Activated CD4-positive, CD25-positive, alpha-beta regulatory T cell (primary cell): ENCODE measurements around the gene GNAQ.
"Not testable (repeated sequence)": the region's sequence is repeated elsewhere in the genome, so short reads cannot be mapped to it uniquely, and the experiment has no call there.

Experiments used
- DNase-seq, 4 experiments: peaks; one replicate each; lab custom pipeline; 2025; lab: John Stamatoyannopoulos, UW

The GNAQ gene

DNA sequence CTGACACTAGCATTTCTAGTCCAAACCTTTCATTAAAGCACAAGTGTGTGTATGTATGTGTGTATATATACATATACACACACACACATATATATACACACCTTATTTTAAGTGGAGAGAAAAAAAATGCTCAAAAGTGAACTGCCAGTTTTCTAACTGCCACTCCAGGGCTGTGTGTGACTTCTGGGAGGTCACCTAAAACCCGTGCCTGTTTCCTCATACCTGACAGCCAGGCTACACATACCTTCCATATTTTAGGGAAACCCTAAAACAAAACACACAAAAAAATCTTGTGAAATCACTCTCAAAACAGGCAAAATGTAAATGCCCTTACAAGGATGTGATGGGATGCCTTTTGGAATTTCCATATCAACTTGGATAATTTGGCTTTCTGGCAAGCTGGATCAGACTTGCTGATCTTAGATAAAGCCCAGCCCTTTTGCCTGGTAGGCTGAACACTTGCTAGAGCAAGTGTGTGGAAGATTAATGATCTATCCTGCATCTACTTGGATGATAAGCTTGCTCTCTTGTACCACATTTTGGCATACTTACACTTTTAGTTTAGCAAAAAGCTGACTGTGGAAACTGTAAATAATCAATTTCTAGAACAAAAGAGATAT lies 127.8 kb downstream of the GNAQ start:
- no peak for DNase-seq

DNA sequence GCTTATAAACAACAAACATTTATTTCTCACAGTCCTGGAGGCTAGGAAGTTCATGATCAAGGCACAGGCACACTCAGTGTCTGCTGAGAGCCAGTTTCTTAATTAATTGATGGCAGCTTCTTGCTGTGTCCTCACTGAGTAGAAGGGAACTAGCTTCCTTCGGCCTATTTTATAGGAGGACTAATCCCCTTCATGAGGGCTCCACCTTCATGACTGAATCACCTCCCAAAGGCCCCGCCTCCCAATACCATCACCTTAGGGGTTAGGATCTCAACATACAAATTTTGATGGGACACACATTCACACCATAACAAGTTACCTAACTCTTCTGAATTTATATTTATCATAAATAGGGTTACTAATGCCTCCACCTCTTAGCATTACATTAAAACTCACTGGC lies 129.8 kb downstream of the GNAQ start:
- no peak for DNase-seq

DNA sequence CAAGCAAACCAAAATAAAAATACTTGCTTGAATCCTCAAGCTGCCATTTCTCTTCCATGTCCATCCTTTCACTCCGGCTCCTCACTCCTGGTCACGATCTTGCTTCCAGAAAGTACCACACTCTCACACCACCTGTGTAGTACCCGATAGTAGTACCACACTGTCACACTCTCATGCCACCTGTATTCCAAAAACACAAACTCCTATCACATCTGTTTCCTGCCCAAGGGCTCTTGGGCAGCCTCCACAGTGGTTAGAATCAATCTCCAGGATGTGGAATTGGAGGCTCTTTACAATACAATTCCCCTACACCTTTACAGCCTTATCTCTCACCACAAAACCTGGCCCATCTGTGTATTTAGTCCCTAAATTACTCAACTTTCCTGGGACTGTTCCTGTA lies 130.6 kb downstream of the GNAQ start:
- DNase-seq: no peak

DNA sequence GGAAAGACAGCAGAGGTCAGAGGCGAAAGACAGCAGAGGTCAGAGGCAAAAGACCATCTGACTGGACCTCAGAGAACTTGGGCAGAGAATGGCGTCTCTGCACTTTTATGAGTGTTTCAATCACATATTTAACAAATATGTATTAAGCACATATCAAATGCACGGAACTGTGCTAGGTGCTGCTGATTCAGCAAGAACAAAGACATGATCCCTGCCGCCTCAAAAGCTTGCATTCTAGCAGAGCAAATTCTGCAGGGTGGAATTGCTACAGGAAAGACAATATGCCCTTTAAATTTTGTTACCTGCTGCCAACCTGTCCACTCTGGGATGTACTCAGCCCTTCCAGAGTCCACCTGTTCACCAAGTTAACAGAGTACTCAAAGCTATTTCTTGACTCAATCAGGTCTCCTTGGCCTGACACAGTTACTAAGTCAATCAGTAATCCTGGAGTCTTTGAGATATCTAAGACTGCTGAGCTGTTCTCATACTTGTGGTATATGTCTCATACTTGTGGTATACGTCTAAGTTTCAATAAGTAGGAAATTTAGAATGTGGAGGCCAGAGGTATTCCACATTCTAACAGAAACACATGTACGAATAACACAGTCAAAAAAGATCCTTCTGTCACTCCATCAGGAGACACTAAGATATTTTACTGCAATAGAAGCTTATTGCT lies 131.8 kb downstream of the GNAQ start:
- no peak for DNase-seq

DNA sequence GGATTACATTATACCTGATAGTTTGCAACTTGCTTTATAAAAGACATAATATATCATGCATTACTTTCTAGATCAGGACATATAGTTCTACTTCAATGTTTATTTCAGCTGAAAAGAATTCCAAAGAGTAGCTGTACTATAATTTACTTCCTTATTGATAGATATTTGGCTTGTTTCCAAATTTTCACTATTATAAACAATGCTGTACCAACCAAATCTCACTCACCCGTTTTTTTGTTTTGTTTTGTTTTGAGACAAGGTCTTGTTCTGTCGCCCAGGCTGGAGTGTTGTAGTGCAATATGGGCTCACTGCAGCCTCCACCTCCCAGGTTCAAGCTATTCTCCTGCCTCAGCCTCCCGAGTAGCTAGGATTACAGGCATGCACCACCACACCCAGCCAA lies 132.7 kb downstream of the GNAQ start:
- DNase-seq: no peak

DNA sequence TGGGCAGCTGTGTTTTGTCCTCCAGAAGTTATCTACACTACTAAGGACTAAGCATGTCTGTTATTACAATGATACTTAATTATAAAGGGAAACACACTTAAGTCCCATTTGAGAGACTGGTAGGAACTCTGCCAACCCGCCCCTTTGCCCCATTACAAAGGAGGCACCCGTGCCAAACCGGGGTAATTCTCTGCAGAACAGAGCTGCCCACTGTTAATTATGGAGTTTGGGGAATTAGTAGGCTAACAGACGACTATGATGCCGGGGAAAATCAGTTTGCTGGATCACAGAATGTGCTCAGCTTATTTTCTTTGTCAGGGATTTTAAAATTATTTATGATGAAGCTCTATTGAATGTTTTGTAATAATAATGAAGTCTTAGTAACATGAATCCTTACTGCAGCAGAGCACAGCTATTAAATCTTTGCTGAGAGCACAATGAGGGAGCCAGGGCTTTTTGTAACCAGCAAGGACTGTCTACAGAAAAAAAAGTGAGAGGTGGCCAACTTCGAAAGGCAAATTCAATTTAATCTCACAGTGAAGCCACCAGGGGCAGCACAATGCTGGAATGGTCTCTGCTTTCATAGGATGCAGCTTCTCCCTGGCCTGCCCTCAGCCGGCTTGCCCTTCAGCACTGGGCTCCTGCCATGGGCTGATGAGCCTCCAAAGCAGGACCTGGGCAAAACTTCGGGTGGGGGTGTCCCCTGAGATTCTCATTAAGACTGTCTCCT lies 134.5 kb downstream of the GNAQ start:
- no peak for DNase-seq

DNA sequence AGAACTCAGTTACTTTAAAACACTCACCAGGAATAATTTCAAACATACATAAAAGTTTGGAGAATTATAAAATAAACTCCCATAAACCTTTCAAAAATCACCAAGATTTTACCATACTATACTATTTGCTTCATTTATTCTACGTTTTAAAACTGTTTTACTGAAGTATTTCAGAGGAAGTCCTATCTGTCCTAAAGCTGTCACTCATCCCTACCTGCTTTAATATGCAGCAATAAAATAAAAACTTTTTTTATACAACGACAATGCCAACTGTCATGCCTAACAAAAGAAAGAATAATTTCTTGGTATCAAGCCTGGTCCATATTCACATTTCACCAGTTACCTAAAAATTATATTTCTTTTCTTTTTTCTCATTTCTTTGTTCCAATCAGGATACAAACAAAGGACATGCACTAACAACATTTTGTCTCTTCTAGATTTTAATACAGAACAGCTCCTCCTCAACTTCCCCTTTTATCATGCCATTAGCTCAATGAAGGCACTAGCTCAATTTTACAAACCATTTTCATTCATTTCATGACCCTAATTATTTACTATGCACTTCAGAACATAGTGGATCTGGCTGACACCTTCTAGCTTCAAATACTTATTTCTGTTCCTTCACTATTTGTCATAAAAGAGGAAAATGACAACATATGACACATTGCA lies 135.2 kb downstream of the GNAQ start:
- DNase-seq: no peak

DNA sequence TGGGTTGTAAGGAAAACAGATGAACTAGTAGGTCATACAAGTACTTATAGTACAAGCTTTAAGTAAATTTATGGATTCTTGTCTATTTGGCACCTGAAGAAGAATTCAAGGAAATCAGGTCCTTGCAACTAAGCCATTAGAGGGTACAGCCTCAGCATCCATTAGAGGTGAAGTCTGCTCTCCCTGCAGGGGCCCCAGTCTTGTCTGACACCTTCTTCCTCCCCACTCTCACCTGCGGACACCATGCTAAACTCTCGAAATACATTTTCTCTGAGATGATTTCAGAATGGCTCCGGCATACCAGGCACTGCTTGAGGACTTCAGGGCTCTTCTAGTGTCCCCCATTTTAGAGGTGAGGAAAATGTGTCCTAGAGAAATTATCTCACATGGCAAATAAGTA lies 137.9 kb downstream of the GNAQ start:
- no peak for DNase-seq

DNA sequence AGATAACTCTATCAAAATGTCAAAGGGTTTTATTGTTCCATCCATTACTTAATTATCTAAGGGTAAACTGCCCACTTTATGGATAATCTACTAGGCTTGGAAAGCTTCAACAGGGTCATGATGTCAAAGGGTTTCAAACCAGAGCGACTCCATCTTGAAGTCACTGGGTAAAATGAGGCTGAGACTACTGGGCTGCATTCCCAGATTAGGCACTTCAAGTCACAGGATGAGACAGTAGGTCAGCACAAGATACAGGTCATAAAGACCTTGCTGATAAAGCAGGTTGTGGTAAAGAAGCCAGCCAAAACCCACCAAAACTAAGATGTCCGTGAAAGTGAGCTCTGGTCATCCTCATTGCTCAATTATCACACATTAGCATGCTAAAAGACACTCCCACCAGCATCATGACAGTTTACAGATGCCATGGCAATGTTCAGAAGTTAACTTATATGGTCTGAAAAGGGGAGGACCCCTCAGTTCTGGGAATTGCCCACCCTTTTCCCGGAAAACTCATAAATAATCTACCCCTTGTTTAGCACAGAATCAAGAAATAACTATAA lies 138.6 kb downstream of the GNAQ start:
- no peak for DNase-seq

DNA sequence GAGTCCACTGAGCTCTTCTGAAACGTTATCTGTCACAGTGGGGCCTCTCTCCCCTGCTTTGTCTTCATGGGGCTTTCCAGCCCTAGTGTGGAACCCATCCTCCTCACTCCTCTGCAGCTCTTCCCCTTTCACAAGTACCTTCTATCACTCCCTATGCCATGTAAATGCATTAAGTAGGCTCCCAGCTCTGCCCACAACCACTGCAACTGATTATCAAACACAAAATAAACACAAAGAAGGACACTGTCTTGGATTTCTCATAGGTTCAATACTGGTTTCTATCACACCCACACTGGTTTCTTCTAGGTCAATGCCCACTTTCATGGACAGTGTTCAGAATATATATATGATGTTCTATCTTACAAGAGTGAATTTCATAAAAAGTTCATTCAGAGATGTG lies 139.4 kb downstream of the GNAQ start:
- no peak for DNase-seq

DNA sequence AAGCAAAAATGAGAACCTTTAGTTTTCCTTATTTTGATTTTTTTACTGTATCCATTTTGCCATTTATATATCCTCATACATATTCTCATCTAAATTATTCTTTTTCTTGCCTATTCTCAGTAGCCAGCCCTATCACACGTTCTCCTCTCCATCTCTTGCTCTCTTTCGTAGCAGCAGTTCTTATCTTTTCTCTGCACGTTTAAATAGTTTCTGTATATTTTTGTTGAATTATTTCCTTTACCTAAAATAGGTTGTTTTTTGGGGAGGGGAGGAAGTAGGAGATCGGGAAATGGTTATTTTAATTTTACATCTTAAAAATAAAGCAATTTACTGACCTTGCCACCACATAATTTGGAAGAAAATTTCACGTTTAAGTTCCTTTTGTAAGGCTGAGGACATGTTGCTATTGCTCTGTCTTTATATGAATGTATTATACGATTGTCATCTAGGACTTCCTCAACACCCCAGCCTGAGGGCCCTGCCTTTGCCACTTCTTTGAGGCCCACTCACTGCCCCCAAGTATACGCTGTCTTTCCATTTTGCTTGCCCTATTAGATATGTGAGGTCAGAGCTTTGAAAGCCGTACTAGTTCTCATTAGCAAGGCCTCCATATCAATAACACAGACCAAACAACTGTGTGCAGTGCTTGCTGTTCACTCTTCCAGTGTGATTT lies 140.3 kb downstream of the GNAQ start:
- no peak for DNase-seq

DNA sequence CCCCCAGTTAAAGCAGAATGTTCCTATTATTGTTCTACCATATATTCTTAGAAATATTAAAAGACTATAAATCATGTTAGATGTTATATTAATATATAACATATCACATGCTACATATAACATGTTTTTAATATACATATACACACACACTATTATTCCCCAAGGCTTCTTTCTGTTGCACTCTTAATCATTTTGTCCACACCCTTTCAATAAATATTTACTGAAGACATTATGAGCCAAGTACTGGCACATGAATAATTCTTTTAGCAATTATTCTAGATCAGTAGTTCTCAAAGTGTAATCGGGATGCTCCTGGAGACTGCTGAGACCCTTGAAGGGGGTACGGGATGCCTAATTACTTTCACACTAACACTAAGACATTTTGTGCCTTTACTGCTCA lies 143.9 kb downstream of the GNAQ start:
- no peak for DNase-seq

DNA sequence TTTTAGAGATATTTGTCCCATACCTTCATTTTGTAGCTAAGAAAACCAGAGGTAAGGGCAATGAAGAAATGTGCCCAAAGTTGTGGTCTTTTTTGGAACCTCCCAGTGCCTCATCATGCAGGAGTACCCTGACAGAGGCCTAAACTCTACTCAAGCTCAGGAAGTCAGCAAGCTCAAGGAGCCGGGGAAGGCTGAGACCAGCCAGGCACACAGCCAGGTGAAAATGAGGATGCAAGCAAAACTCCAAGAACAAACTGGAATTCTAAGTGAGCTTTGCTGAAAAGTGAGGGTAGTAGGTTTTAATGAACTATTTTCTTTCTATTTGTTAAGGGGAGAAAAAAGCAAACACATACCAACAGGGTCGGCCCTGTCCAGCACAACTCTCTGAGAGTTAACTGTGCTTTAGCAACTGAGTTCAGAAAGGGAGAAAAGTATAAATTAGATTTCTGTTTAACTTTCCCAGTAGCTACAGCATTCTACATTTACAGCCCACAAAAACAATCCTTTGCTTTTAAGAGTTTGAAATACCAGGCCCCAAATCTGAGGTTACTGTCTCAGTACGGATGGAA lies 146.4 kb downstream of the GNAQ start:
- DNase-seq: no peak

DNA sequence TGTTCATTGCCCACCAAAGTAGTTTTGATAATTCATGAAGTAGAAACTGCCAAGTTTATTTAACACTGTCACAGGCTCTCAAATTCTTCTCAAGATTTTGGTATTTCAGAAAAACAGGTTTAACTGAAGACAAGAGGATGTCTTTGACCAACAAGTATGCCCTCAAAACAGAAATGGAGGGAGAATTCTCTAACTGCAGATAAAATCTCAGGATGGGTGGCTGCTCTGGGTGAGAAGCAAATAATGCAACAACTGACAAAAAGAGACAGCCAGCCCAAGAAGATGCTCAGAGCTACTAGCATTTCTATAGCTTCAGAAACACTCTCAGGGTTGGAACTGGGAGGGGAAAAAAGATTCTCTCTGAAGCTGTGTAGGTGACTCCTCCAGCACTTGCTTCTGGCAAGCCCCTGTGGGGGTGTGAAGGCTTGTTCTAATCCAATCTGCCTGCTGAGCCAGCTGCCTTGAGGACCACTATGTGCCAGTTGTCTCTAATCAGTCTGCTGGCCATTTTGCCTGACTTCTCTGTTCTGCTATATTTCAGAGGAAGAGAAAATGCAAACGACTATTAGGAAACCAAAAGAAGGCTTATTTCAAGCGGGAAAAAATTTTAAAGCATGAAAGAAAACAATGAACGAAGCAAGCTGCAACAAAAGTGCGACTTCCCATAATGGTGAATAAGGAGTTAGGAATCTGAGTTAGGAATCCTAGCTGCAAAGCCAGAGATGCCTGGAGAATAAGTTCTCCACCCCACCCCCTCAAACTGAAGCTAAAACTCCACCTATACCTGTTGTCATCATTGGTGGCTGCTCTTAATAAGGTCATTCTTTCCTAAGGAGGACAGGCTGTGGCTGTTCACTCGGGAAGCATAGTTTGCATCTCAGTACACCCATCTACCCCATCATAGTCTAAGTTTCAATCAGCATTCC lies 147.5 kb downstream of the GNAQ start:
- no peak for DNase-seq

DNA sequence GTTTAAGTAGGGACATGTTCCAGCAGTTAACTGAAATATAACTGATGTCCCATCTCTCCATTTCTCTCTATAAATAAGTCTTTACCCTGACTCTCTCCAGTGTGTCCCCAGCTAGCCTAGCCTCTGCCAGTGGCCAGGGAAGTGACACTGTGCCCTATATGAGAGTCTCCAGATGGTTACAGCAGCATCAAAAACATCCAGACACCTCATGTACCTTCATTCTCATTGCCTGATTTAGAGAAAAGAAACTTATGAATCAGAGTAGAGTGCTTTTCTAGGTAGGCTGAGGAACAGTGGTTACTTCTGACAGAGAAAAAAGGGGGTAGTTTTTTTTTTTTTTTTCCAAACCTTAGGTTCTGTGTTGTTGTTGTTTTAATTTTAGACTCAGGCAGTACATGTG lies 148.5 kb downstream of the GNAQ start:
- no peak for DNase-seq

DNA sequence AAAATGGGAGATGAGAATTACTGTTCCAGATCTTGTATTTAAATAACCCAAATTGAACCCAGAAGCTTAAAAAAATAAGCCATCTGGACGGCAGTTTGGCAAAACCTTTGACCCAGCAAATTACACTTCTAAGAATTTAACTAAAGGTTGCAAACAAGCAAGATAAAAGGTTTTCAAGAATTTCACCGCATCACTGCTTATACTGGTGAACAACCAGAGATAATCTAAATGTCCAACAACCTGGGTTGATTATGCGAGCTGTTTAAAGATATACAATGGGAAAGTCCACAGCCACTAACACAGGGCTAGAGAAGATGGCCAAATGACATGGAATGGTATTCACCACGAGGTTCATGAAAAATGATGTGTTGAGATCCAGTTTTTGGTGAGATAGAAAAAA lies 149.3 kb downstream of the GNAQ start:
- DNase-seq: no peak

DNA sequence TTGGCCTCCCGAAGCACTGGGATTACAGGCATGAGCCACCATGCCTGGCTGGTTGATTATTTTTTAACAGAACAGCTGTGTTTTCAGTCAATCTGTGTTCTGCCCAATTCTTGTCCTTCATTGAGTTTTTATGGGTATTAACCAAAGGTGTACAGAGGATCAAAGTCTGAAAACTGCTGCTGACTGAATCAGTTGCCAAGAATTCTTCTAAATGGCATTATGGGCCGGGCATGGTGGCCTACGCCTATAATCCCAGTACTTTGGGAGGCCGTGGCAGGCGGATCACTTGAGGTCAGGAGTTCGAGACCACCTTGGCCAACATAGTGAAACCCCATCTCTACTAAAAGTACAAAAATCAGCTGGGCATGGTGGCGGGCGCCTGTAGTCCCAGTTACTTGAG lies 150.0 kb downstream of the GNAQ start:
- not testable (repeated sequence) for DNase-seq

DNA sequence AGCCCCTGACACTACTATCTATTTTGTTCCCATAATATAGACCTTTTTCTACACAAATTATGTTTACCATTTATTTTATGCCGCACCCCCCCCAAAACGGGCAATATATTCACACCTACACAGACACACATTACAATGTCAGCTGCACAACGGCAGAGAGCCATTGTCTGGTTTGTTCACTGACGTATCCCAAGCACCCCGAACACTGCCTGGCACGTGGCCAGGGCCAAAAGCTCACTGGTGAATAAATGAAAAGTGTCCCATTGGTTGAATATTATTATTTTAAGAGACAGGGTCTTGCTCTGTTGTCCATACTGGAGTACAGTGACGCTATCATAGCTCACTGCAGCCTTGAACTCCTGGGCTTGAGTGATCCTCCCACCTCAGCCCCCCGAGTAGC lies 150.5 kb downstream of the GNAQ start:
- no peak for DNase-seq

DNA sequence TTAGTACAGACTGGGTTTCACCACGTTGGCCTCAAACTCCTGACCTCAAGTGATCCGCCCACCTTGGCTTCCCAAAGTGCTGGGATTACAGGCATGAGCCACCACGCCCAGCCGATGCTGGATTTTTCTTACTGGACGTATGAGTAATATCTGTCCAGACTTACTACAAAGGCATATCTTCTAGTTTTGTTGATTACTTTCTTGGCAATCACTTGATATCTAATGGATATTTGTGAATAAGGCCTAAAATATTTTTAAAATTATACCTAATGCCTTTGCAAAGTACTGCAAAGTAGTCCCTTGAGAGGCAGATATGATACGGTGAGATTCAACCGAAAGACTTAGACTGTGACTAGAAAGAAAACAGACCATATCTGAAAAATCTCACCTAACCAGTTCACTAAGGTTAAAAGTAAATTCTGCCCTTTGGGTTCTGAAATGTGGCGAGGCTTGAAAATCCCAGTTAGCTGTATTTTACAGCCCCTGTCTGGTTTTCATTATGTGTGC lies 152.1 kb downstream of the GNAQ start:
- no peak for DNase-seq

DNA sequence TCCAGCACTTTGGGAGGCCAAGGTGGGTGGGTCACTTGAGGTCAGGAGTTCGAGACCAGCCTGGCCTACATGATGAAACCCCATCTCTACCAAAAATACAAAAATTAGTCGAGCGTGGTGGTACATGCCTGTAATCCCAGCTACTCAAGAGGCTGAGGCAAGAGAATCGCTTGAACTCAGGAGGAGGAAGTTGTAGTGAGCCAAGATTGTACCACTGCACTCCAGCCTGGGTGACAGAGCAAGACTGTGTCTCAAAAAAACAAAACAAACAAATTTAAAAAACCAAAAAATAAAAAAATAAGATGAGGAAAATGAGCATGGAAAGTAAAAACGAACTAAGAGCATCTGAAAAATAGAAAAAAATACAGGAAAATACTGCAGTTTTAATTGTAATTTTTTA lies 152.8 kb downstream of the GNAQ start:
- DNase-seq: not testable (repeated sequence)
